HG03439 (cell line): ENCODE data around the gene NOG.

Experiments used
- ATAC-seq: cut with Tn5 transposase; IDR thresholded peaks from one replicate; pipeline ENCODE4 v1.9.1; 2021; ENCODE audit warnings: mild to moderate bottlenecking, moderate library complexity; ENCODE audit not compliant: unreplicated experiment

The NOG gene

GRCh38 chr17:56596691-56597494, 3.4 kb downstream of the NOG start:
- no peak for ATAC-seq

- ATAC-seq = no peak
These were observed 4.0 kb downstream of the NOG start for GRCh38 chr17:56597495-56597990.

- no peak for ATAC-seq
These were observed 5.0 kb downstream of the NOG start for GRCh38 chr17:56598466-56598865.

GRCh38 chr17:56599088-56599487, 5.6 kb downstream of the NOG start:
- ATAC-seq = no peak

GRCh38 chr17:56599566-56599965, 6.1 kb downstream of the NOG start:
- ATAC-seq = no peak

- ATAC-seq = no peak
These were observed 6.8 kb downstream of the NOG start for GRCh38 chr17:56600256-56600655.

GRCh38 chr17:56601591-56601990, 8.1 kb downstream of the NOG start:
- ATAC-seq = no peak

- ATAC-seq = no peak
These were observed 9.0 kb downstream of the NOG start for GRCh38 chr17:56602292-56603130.

- ATAC-seq = no peak
These were observed 10.2 kb downstream of the NOG start for GRCh38 chr17:56603486-56604238.

- no peak for ATAC-seq
These were observed 11.3 kb downstream of the NOG start for GRCh38 chr17:56604691-56605290.

- no peak for ATAC-seq
These were observed 15.4 kb downstream of the NOG start for GRCh38 chr17:56608944-56609343.

- no peak for ATAC-seq
These were observed 16.8 kb downstream of the NOG start for GRCh38 chr17:56610321-56610720.

GRCh38 chr17:56613131-56613530, 19.6 kb downstream of the NOG start:
- no peak for ATAC-seq

GRCh38 chr17:56614522-56614921, 21.0 kb downstream of the NOG start:
- ATAC-seq = no peak

GRCh38 chr17:56616239-56616638, 22.7 kb downstream of the NOG start:
- ATAC-seq = no peak

GRCh38 chr17:56623383-56623782, 29.9 kb downstream of the NOG start:
- no peak for ATAC-seq

GRCh38 chr17:56624309-56624708, 30.8 kb downstream of the NOG start:
- ATAC-seq = no peak

- no peak for ATAC-seq
These were observed 31.4 kb downstream of the NOG start for GRCh38 chr17:56624912-56625311.

- ATAC-seq = no peak
These were observed 36.1 kb downstream of the NOG start for GRCh38 chr17:56629531-56630075.

- no peak for ATAC-seq
These were observed 36.7 kb downstream of the NOG start for GRCh38 chr17:56630202-56630601.

GRCh38 chr17:56633681-56634080, 40.2 kb downstream of the NOG start:
- ATAC-seq = no peak
